ENCODE results near the gene RASD1. TPM values are rescaled to one million over a fixed set of nuclear protein-coding genes. Genes with fewer than 3 reads are reported as not detected.
A peak's percentile ranks its signal among the peaks of the same experiment; 100 is the strongest.

Gene RASD1
- total RNA-seq, 2 experiments from 2014 or later, result 0.17 to 0.36 TPM

GRCh38 chr17:17484451-17484899 is 11.7 kb downstream of the RASD1 start:
- Mint-ChIP-seq H3K4me1 (ENCODE audit: low read depth) (peaks cover 42% of the 10 kb centered on the region), H3K27me3 (ENCODE audit: low read depth) (no peaks in the 10 kb centered on the region), H3K36me3 (ENCODE audit: low read depth) (peaks cover 26% of the 10 kb centered on the region), H3K9me3 (no peaks in the 10 kb centered on the region), H3K27ac (peak overlapping the region; percentile 37), H3K4me3 (no peak overlapping the region)
- CTCF ChIA-PET, result interaction anchor here (1.2 kb wide), 1 partner anchor 12 kb away, joined by 7 read pairs; the partner anchor contains the start of gene RASD1
- intact Hi-C loops (cut with micrococcal nuclease), result loop anchor here (1.0 to 2.0 kb wide), 2 partner anchors 12 to 76 kb away; partner anchors contain the start of gene RASD1
- peak; percentile 79 for DNase-seq

DNA sequence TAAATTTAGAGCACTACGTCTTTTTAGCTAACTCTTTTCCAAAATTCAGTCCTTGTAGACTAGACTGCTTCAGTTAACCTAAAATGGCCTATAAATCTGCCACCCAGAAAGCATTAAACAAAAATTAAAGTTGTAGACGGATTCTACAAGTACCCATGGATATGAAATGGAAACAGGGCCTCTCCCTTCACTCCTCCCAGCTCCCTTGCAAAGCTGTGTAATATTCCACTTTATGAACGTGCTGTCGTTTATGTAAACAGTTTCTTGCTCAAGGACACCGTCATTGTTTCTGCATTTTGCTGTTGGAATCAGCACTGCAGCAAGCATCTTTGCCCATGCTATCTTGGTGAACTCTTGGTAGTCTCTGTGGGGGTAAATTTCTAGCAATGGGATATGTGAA is 14.3 kb downstream of the RASD1 start:
- no peak for DNase-seq
- Mint-ChIP-seq H3K27me3 (ENCODE audit: low read depth) (no peaks in the 10 kb centered on the region), H3K4me1 (ENCODE audit: low read depth) (peaks cover 61% of the 10 kb centered on the region), H3K4me3 (no peak overlapping the region), H3K27ac (no peak overlapping the region), H3K36me3 (ENCODE audit: low read depth) (peaks cover 25% of the 10 kb centered on the region), H3K9me3 (no peaks in the 10 kb centered on the region)
- intact Hi-C loops (cut with micrococcal nuclease), result no loop called here
- CTCF ChIA-PET, result interaction anchor here (2.0 kb wide), 1 partner anchor 15 kb away, joined by 6 read pairs; no protein-coding TSS in a partner anchor

GRCh38 chr17:17480593-17481148 is 15.5 kb downstream of the RASD1 start:
- Mint-ChIP-seq H3K4me3 (no peak overlapping the region), H3K27ac (peak overlapping the region; percentile 65), H3K9me3 (no peaks in the 10 kb centered on the region), H3K36me3 (ENCODE audit: low read depth) (peaks cover 24% of the 10 kb centered on the region), H3K27me3 (ENCODE audit: low read depth) (no peaks in the 10 kb centered on the region), H3K4me1 (ENCODE audit: low read depth) (peaks cover 66% of the 10 kb centered on the region)
- intact Hi-C loops (cut with micrococcal nuclease), result no loop called here
- no peak for DNase-seq
- CTCF ChIA-PET, result interaction anchor here (0.6 to 2.0 kb wide), 3 partner anchors 16 to 478 kb away, joined by 4 to 6 read pairs (median 6); no protein-coding TSS in a partner anchor

- H3K36me3 Mint-ChIP-seq (ENCODE audit: low read depth), result peaks cover 15% of the 10 kb centered on the region
- H3K4me3 Mint-ChIP-seq, result no peak overlapping the region
- peaks cover 58% of the 10 kb centered on the region for H3K4me1 Mint-ChIP-seq (ENCODE audit: low read depth)
- DNase-seq, result no peak
- H3K9me3 Mint-ChIP-seq, result no peaks in the 10 kb centered on the region
- CTCF ChIA-PET, result no interaction called here
- H3K27me3 Mint-ChIP-seq (ENCODE audit: low read depth), result no peaks in the 10 kb centered on the region
- no peak overlapping the region for H3K27ac Mint-ChIP-seq
- intact Hi-C loops (cut with micrococcal nuclease), result loop anchor here (5.0 to 10.0 kb wide), 2 partner anchors 77 to 706 kb away; partner anchors contain the start of gene ALKBH5
These were observed 17.0 kb downstream of the RASD1 start for GRCh38 chr17:17479209-17479608.

GRCh38 chr17:17476865-17477467 is 19.2 kb downstream of the RASD1 start, which contains the start of gene MED9:
MED9 (plus strand) TSS chr17:17477000; CDS start chr17:17477042, 42 bp downstream.
- CTCF ChIA-PET, result no interaction called here
- Mint-ChIP-seq H3K27ac (peak within 1 kb of the TSS; percentile 75), H3K4me3 (peak within 1 kb of the TSS; percentile 88), H3K36me3 (ENCODE audit: low read depth) (peaks cover 15% of the 10 kb centered on the region), H3K4me1 (ENCODE audit: low read depth) (peaks cover 53% of the 10 kb centered on the region), H3K9me3 (no peaks in the 10 kb centered on the region), H3K27me3 (ENCODE audit: low read depth) (no peaks in the 10 kb centered on the region)
- DNase-seq, result peak; percentile 96
- intact Hi-C loops (cut with micrococcal nuclease), result loop anchor here (2.0 to 10.0 kb wide), 3 partner anchors 20 to 708 kb away; partner anchors contain the start of genes ALKBH5 and RASD1

- intact Hi-C loops (cut with micrococcal nuclease), result loop anchor here (10.0 kb wide), 1 partner anchor 710 kb away; the partner anchor contains the start of gene ALKBH5
- H3K4me3 Mint-ChIP-seq, result no peak overlapping the region
- peaks cover 5% of the 10 kb centered on the region for H3K36me3 Mint-ChIP-seq (ENCODE audit: low read depth)
- no peak overlapping the region for H3K27ac Mint-ChIP-seq
- H3K9me3 Mint-ChIP-seq, result no peaks in the 10 kb centered on the region
- CTCF ChIA-PET, result interaction anchor here (0.7 to 0.9 kb wide), 2 partner anchors 12 to 22 kb away, joined by 3 read pairs; no protein-coding TSS in a partner anchor
- no peak for DNase-seq
- H3K27me3 Mint-ChIP-seq (ENCODE audit: low read depth), result no peaks in the 10 kb centered on the region
- H3K4me1 Mint-ChIP-seq (ENCODE audit: low read depth), result peaks cover 30% of the 10 kb centered on the region
These were observed 21.9 kb downstream of the RASD1 start for GRCh38 chr17:17474341-17474740.

DNA sequence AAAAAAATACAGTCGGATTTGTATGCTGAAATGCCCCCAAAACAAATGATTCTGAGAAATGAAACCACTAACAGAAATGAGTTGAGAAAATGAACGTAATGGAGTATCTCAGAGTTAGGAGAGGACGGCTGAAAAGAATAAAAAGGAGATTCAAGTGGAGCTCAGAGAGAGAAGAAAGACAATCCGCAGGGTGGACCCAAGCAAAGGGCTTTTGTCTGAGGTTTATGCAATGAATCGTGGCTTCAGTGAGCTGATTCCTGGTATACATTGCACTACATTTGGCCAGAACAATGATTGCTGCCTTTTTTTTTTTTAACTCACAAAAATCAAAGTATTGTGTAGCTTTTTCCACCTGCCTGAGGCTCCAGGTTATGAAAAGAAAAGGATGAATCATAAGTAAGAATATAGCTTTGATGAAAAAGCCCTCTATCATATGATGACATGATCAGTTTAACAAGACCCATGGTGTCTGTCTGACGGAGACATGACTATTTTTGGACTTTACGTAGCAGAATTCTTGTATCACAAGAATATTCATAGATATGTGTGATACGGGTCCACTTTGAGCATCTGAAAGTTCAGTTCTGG is 23.8 kb downstream of the RASD1 start:
- no peak for DNase-seq
- H3K27me3 Mint-ChIP-seq (ENCODE audit: low read depth), result no peaks in the 10 kb centered on the region
- no peak overlapping the region for H3K4me3 Mint-ChIP-seq
- intact Hi-C loops (cut with micrococcal nuclease), result loop anchor here (10.0 kb wide), 1 partner anchor 712 kb away; the partner anchor contains the start of gene ALKBH5
- CTCF ChIA-PET, result interaction anchor here (0.6 to 1.1 kb wide), 3 partner anchors 14 to 117 kb away, joined by 4 to 5 read pairs (median 5); no protein-coding TSS in a partner anchor
- no peak overlapping the region for H3K27ac Mint-ChIP-seq
- H3K4me1 Mint-ChIP-seq (ENCODE audit: low read depth), result peaks cover 15% of the 10 kb centered on the region
- H3K36me3 Mint-ChIP-seq (ENCODE audit: low read depth), result peaks cover 4% of the 10 kb centered on the region
- no peaks in the 10 kb centered on the region for H3K9me3 Mint-ChIP-seq

DNA sequence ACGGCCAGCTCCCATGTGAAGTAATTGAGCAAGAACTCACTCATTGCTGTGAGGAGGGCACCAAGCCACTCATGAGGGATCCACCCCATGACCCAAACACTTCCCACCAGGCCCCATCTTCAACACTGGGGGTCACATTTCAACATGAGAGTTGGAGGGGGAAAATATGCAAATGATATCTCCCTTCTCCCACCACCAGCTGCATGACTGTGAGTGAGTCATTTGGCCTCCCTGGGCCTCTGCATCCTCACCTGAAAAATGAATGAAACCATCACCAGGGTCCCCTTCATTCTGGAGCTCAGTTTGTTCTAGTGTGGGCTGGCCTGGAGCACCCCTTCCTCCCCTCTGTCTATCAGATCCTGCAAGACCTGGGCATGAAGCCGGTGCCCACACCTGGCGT is 26.2 kb downstream of the RASD1 start:
- H3K4me1 Mint-ChIP-seq (ENCODE audit: low read depth), result peaks cover 7% of the 10 kb centered on the region
- no peak for DNase-seq
- no peak overlapping the region for H3K4me3 Mint-ChIP-seq
- intact Hi-C loops (cut with micrococcal nuclease), result loop anchor here (10.0 kb wide), 1 partner anchor 715 kb away; the partner anchor contains the start of gene ALKBH5
- CTCF ChIA-PET, result no interaction called here
- H3K36me3 Mint-ChIP-seq (ENCODE audit: low read depth), result no peaks in the 10 kb centered on the region
- no peaks in the 10 kb centered on the region for H3K27me3 Mint-ChIP-seq (ENCODE audit: low read depth)
- H3K9me3 Mint-ChIP-seq, result no peaks in the 10 kb centered on the region
- H3K27ac Mint-ChIP-seq, result no peak overlapping the region

GRCh38 chr17:17469358-17469757 is 26.8 kb downstream of the RASD1 start:
- intact Hi-C loops (cut with micrococcal nuclease), result no loop called here
- CTCF ChIA-PET, result no interaction called here
- no peaks in the 10 kb centered on the region for H3K27me3 Mint-ChIP-seq (ENCODE audit: low read depth)
- H3K4me1 Mint-ChIP-seq (ENCODE audit: low read depth), result peaks cover 7% of the 10 kb centered on the region
- no peaks in the 10 kb centered on the region for H3K36me3 Mint-ChIP-seq (ENCODE audit: low read depth)
- DNase-seq, result no peak
- H3K27ac Mint-ChIP-seq, result no peak overlapping the region
- no peak overlapping the region for H3K4me3 Mint-ChIP-seq
- H3K9me3 Mint-ChIP-seq, result no peaks in the 10 kb centered on the region

- Mint-ChIP-seq H3K27ac (no peak overlapping the region), H3K36me3 (ENCODE audit: low read depth) (no peaks in the 10 kb centered on the region), H3K9me3 (no peaks in the 10 kb centered on the region), H3K4me1 (ENCODE audit: low read depth) (peaks cover 7% of the 10 kb centered on the region), H3K27me3 (ENCODE audit: low read depth) (no peaks in the 10 kb centered on the region), H3K4me3 (no peak overlapping the region)
- CTCF ChIA-PET, result no interaction called here
- intact Hi-C loops (cut with micrococcal nuclease), result no loop called here
- no peak for DNase-seq
These were observed 27.8 kb downstream of the RASD1 start for GRCh38 chr17:17468217-17469010.

DNA sequence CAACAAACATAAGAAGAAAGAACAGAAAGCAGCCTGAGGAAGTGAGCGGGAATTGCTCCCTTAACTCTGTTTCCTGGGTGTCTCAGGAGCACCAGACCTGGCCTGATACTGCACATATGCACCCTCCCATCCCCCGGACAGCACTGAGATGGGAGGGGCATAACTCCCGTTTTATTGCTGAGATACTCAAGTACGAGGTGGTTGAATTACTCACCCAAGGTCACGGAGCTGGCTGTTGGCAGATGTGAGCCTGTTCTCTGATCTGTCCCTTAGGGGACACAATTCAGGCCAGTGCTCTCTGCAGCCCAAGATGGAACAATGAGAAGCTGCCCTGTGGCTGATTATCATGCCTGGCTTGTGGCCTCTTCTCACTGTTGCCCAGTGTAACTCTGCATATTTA is 28.5 kb downstream of the RASD1 start:
- Mint-ChIP-seq H3K27me3 (ENCODE audit: low read depth) (no peaks in the 10 kb centered on the region), H3K4me1 (ENCODE audit: low read depth) (peaks cover 4% of the 10 kb centered on the region), H3K36me3 (ENCODE audit: low read depth) (no peaks in the 10 kb centered on the region), H3K27ac (no peak overlapping the region), H3K9me3 (no peaks in the 10 kb centered on the region), H3K4me3 (no peak overlapping the region)
- CTCF ChIA-PET, result interaction anchor here (1.0 to 1.1 kb wide), 2 partner anchors 28 to 113 kb away, joined by 3 to 5 read pairs; no protein-coding TSS in a partner anchor
- DNase-seq, result no peak
- intact Hi-C loops (cut with micrococcal nuclease), result no loop called here
